ENCODE data around the gene STEAP3. TPM values are rescaled to one million over a fixed set of nuclear protein-coding genes. Genes with fewer than 3 reads are reported as not detected.

Gene STEAP3
- total and polyA plus RNA-seq, 2 donors (not counting 1 experiment from before 2014, with no cell fraction given): 1.1 to 1.6 TPM

DNA sequence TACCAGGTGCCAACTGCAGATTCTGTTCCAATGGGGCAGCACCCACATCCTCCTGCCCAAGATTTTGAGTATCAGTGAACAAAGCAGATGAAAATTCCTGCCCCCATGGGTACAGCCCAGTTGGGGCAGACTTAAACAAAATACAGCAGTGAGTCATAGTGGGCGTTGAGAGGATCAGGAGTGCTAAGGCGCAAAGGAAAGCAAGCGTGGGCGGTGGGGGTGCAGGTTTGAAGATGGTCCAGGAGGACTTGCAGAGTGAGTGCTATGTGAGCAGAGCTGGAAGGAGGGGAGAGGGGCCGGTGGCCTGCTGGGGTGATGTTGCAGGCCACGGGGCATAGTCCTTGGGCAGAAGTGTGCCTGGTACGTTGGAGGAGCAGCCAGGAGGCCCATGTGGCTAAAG is 24.7 kb downstream of the STEAP3 start:
- no peaks in the 10 kb centered on the region for H3K79me2 ChIP-seq (ENCODE audit: control insufficient read depth, insufficient read depth, low read length)
- H3K4me1 Mint-ChIP-seq: no peaks in the 10 kb centered on the region
- H3K27ac Mint-ChIP-seq: no peak overlapping the region
- H4K20me1 ChIP-seq (ENCODE audit: control insufficient read depth, insufficient read depth, low read length, poor library complexity, severe bottlenecking): no peaks in the 10 kb centered on the region
- no peak overlapping the region for H3K4me3 ChIP-seq (ENCODE audit: control extremely low read depth in 1 of 5, extremely low read depth in 1 of 5, insufficient read depth in 1 of 5, low read depth in 2 of 5, low read length in 4 of 5)
- WGBS (ENCODE audit: insufficient coverage): 96% methylated on average over 7 of the region's 7 CpGs
- DNase-seq (no peak), ATAC-seq (ENCODE audit: low read depth) (no peak)
- no peak overlapping the region for H2AFZ ChIP-seq (ENCODE audit: insufficient read depth, low read depth, low read length, poor library complexity, severe bottlenecking)
- no peaks in the 10 kb centered on the region for H3K36me3 ChIP-seq (replicated peaks in 1 of 2; ENCODE audit: control extremely low read depth in 1 of 2, control insufficient read depth in 1 of 2, extremely low read depth in 1 of 2, insufficient read depth in 2 of 2, low read length in 1 of 2)
- CTCF ChIA-PET: no interaction called here
- intact Hi-C loops (cut with micrococcal nuclease): no loop called here
- H3K27ac ChIP-seq (ENCODE audit: low read length in 2 of 2): no peak overlapping the region
- no peaks in the 10 kb centered on the region for H3K27me3 ChIP-seq (replicated peaks in 1 of 4; ENCODE audit: control extremely low read depth in 1 of 4, control insufficient read depth in 3 of 4, insufficient read depth in 4 of 4, low read length in 3 of 4)
- no peaks in the 10 kb centered on the region for H3K4me1 ChIP-seq (ENCODE audit: control insufficient read depth in 2 of 2, insufficient read depth in 2 of 2, low read length in 2 of 2)
- TF ChIP-seq EZH2 (IDR thresholded peaks at IDR 0.05; ENCODE audit: borderline replicate concordance, insufficient read depth, low read depth, low read length, poor library complexity, severe bottlenecking): no peak
- TF ChIP-seq, protein P1, sequence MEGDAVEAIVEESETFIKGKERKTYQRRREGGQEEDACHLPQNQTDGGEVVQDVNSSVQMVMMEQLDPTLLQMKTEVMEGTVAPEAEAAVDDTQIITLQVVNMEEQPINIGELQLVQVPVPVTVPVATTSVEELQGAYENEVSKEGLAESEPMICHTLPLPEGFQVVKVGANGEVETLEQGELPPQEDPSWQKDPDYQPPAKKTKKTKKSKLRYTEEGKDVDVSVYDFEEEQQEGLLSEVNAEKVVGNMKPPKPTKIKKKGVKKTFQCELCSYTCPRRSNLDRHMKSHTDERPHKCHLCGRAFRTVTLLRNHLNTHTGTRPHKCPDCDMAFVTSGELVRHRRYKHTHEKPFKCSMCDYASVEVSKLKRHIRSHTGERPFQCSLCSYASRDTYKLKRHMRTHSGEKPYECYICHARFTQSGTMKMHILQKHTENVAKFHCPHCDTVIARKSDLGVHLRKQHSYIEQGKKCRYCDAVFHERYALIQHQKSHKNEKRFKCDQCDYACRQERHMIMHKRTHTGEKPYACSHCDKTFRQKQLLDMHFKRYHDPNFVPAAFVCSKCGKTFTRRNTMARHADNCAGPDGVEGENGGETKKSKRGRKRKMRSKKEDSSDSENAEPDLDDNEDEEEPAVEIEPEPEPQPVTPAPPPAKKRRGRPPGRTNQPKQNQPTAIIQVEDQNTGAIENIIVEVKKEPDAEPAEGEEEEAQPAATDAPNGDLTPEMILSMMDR (IDR thresholded peaks at IDR 0.05): no peak
- no peaks in the 10 kb centered on the region for H3K27me3 Mint-ChIP-seq
- no peak overlapping the region for H3K4me2 ChIP-seq (replicated peaks; ENCODE audit: low read depth, low read length, poor library complexity, severe bottlenecking)
- POLR2A ChIA-PET: no interaction called here
- no peak overlapping the region for H3K9ac ChIP-seq (ENCODE audit: low read length)
- peaks cover 0 to 11% (median 0%) of the 10 kb centered on the region in 3 donors for H3K9me3 ChIP-seq (ENCODE audit: control extremely low read depth in 1 of 3, control insufficient read depth in 2 of 3, insufficient read depth in 1 of 3, low read length in 2 of 3)
- H3K4me3 Mint-ChIP-seq: no peak overlapping the region
- no peaks in the 10 kb centered on the region for H3K9me3 Mint-ChIP-seq (ENCODE audit: insufficient read depth)

DNA sequence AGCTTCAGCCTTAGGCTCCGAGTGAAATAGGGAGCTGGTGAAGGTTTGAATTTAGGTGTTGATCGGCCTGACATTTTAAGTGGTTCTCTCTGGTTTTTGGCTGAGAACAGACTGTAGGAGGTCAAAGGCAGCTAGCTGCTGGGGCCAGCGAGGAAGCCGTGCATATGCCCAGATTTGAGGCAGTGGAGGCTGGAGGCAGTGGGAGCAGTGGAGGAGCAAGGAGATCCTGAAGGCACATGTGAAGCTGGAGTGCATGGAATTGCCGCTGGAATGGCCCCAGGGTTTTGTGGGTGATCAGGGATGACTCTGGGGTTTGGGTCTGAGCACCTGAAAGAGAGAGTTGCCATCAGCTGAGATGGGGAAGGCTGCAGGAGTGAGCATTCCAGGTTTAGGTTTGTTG is 25.1 kb downstream of the STEAP3 start:
- Mint-ChIP-seq H3K9me3 (ENCODE audit: insufficient read depth) (no peaks in the 10 kb centered on the region), H3K4me1 (no peaks in the 10 kb centered on the region), H3K27ac (no peak overlapping the region), H3K27me3 (no peaks in the 10 kb centered on the region), H3K4me3 (no peak overlapping the region)
- no peak overlapping the region for H3K9ac ChIP-seq (ENCODE audit: low read length)
- ATAC-seq (ENCODE audit: low read depth): no peak
- no peak overlapping the region for H3K4me3 ChIP-seq (ENCODE audit: control extremely low read depth in 1 of 5, extremely low read depth in 1 of 5, insufficient read depth in 1 of 5, low read depth in 2 of 5, low read length in 4 of 5)
- no peak overlapping the region for H3K27ac ChIP-seq (ENCODE audit: low read length in 2 of 2)
- H3K4me1 ChIP-seq (ENCODE audit: control insufficient read depth in 2 of 2, insufficient read depth in 2 of 2, low read length in 2 of 2): no peaks in the 10 kb centered on the region
- no peaks in the 10 kb centered on the region for H4K20me1 ChIP-seq (ENCODE audit: control insufficient read depth, insufficient read depth, low read length, poor library complexity, severe bottlenecking)
- no peaks in the 10 kb centered on the region for H3K79me2 ChIP-seq (ENCODE audit: control insufficient read depth, insufficient read depth, low read length)
- no peaks in the 10 kb centered on the region for H3K36me3 ChIP-seq (replicated peaks in 1 of 2; ENCODE audit: control extremely low read depth in 1 of 2, control insufficient read depth in 1 of 2, extremely low read depth in 1 of 2, insufficient read depth in 2 of 2, low read length in 1 of 2)
- peaks cover 0 to 11% (median 0%) of the 10 kb centered on the region in 3 donors for H3K9me3 ChIP-seq (ENCODE audit: control extremely low read depth in 1 of 3, control insufficient read depth in 2 of 3, insufficient read depth in 1 of 3, low read length in 2 of 3)
- no peaks in the 10 kb centered on the region for H3K27me3 ChIP-seq (replicated peaks in 1 of 4; ENCODE audit: control extremely low read depth in 1 of 4, control insufficient read depth in 3 of 4, insufficient read depth in 4 of 4, low read length in 3 of 4)
- ChIA-PET CTCF (no interaction called here), POLR2A (no interaction called here)
- H3K4me2 ChIP-seq (replicated peaks; ENCODE audit: low read depth, low read length, poor library complexity, severe bottlenecking): no peak overlapping the region
- intact Hi-C loops (cut with micrococcal nuclease): no loop called here
- TF ChIP-seq, protein P1 (IDR thresholded peaks at IDR 0.05): no peak
- no peak for TF ChIP-seq EZH2 (IDR thresholded peaks at IDR 0.05; ENCODE audit: borderline replicate concordance, insufficient read depth, low read depth, low read length, poor library complexity, severe bottlenecking)
- 87% methylated on average over 5 of the region's 5 CpGs for WGBS (ENCODE audit: insufficient coverage)
- DNase-seq: no peak
- H2AFZ ChIP-seq (ENCODE audit: insufficient read depth, low read depth, low read length, poor library complexity, severe bottlenecking): no peak overlapping the region

Measured in B cell (primary cell).